Activated CD4-positive, alpha-beta T cell treated with anti-CD3 and anti-CD28 coated beads, Interleukin-2, amount 50 U/mL, for 4 hours (primary cell): ENCODE data around the gene HAO2.

ENCODE experiments used
- DNase-seq, 2 experiments: peaks; one replicate each; pipeline ENCODE4 v3.0.0-alpha.2; 2020

Gene HAO2

DNA sequence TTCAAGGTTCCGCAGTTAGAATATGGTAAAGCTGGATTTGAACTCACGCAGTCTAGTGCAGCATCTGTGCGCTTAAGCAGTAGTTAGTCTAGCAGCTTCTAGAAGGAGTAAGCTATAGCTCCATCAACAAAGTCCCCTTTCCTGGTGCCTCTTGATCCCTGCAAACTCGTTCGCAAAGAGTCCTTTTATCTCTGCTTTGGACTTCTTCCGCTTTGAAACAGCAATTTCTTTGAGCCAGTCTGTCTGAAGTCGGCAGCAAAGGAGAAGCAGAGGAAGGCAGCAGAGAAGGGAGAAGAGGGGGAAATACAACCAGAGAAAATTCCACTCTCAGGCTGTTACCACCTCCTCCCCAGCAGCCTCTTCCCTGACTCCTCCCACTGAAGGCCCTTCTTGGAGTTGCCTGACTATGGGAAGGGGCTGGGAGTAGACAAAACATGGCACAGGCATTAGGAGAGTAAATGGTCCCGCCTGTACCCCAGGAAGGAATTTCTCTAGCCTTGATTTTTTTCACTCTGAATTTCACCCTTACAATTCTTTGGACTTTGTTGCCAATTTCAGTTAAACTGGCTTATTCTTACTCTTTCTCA lies 72.2 kb downstream of the HAO2 start:
- no peak for DNase-seq

DNA sequence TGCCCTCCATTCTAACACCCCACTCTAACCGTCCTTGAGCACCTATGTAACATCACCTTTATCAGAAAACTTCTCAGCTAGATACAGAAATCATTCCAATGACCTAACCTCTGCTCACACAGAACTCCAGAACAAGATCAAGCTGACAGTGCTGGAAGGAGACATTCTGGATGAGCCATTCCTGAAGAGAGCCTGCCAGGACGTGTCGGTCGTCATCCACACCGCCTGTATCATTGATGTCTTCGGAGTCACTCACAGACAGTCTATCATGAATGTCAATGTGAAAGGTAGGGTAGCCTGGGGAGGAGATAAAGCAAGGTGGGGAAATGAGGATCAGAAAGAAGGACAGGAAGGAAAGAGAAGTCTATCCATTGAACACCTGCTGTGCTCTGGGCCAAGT lies 74.2 kb downstream of the HAO2 start:
- DNase-seq, result no peak
